CD14-positive monocyte (primary cell): ENCODE measurements around the gene EPHX1. TPM values are rescaled to one million over a fixed set of nuclear protein-coding genes. Genes with fewer than 3 reads are reported as not detected.

Experiments used
- DNase-seq, 3 donors: peaks; one replicate each; pipeline ENCODE4 v3.0.0-alpha.2; 2011 to 2022
- H2AFZ ChIP-seq: 2 replicates; pipeline ENCODE4 v1.6.0; 2012; ENCODE audit warnings: mild to moderate bottlenecking, low read depth, low read length, inconsistent platforms; ENCODE audit not compliant: insufficient read depth, poor library complexity, severe bottlenecking
- H3K27ac ChIP-seq, 2 donors: 1 replicate in 1 of 2; 2 replicates in 1 of 2; pipeline ENCODE4 v1.5.1; 2012 to 2013; ENCODE audit warnings: low read length in 2 of 2, control low read depth in 1 of 2, inconsistent platforms in 1 of 2, low read depth in 1 of 2, mild to moderate bottlenecking in 1 of 2
- H3K27me3 ChIP-seq, 2 donors: one replicate each; pipeline versions ENCODE4 v1.6.0 to v1.6.1; 2011 to 2013; ENCODE audit warnings: low read length in 2 of 2; ENCODE audit not compliant: control insufficient read depth in 2 of 2, insufficient read depth in 2 of 2
- H3K36me3 ChIP-seq, 2 donors: replicated peaks in 1 of 2; 1 replicate in 1 of 2; 2 replicates in 1 of 2; pipeline versions ENCODE4 v1.5.1 to v1.6.1; 2012 to 2013; ENCODE audit warnings: low read length in 2 of 2, control low read depth in 1 of 2, inconsistent platforms in 1 of 2, mild to moderate bottlenecking in 1 of 2; ENCODE audit not compliant: insufficient read depth in 2 of 2, control insufficient read depth in 1 of 2
- H3K4me1 ChIP-seq, 2 donors: 1 replicate in 1 of 2; 2 replicates in 1 of 2; pipeline versions ENCODE4 v1.5.1 to v1.6.1; 2012 to 2013; ENCODE audit warnings: low read length in 2 of 2, control low read depth in 1 of 2, inconsistent platforms in 1 of 2, mild to moderate bottlenecking in 1 of 2, moderate library complexity in 1 of 2; ENCODE audit not compliant: insufficient read depth in 2 of 2, control insufficient read depth in 1 of 2
- H3K4me2 ChIP-seq: replicated peaks from 2 replicates; pipeline ENCODE3; 2012; ENCODE audit warnings: low read length, moderate library complexity, mild to moderate bottlenecking; ENCODE audit not compliant: poor library complexity, severe bottlenecking; ENCODE audit errors: extremely low read depth
- H3K4me3 ChIP-seq, 3 experiments: fragments of 200-600 bp in 1 of 3; sonication (generic) in 1 of 3; replicated peaks in 1 of 3; 1 replicate in 2 of 3; 2 replicates in 1 of 3; pipeline ENCODE4 v1.5.1; 2011 to 2013; ENCODE audit warnings: low read length in 3 of 3, mild to moderate bottlenecking in 3 of 3, control low read depth in 2 of 3, low read depth in 2 of 3, inconsistent platforms in 1 of 3, moderate library complexity in 1 of 3
- H3K79me2 ChIP-seq: 2 replicates; pipeline ENCODE4 v1.6.0; 2012; ENCODE audit warnings: mild to moderate bottlenecking, control low read depth, inconsistent platforms, low read length, moderate library complexity; ENCODE audit not compliant: insufficient read depth
- H3K9ac ChIP-seq: 2 replicates; pipeline ENCODE4 v1.6.0; 2017; ENCODE audit warnings: low read length, mild to moderate bottlenecking; ENCODE audit not compliant: insufficient read depth, poor library complexity, severe bottlenecking
- H3K9me3 ChIP-seq, 2 donors: replicated peaks in 1 of 2; 1 replicate in 1 of 2; 2 replicates in 1 of 2; pipeline versions ENCODE4 v1.5.1 to v1.6.1; 2012 to 2013; ENCODE audit warnings: low read length in 2 of 2, control low read depth in 1 of 2; ENCODE audit not compliant: control insufficient read depth in 1 of 2, insufficient read depth in 1 of 2
- H4K20me1 ChIP-seq: 2 replicates; pipeline ENCODE4 v1.6.0; 2012; ENCODE audit warnings: mild to moderate bottlenecking, low read length, control low read depth, moderate library complexity; ENCODE audit not compliant: insufficient read depth
- H3K27ac Mint-ChIP-seq, 7 donors: one replicate each; pipeline ENCODE4 v1.8.0; 2020; ENCODE audit warnings: mild to moderate bottlenecking in 7 of 7, mixed read lengths in 7 of 7, moderate library complexity in 6 of 7, inconsistent platforms in 2 of 7
- H3K27me3 Mint-ChIP-seq, 3 donors: one replicate each; pipeline ENCODE4 v1.8.0; 2021 to 2022; ENCODE audit warnings: low read depth in 3 of 3, mild to moderate bottlenecking in 3 of 3, mixed read lengths in 3 of 3, moderate library complexity in 3 of 3, inconsistent platforms in 1 of 3
- H3K36me3 Mint-ChIP-seq, 2 donors: one replicate each; pipeline ENCODE4 v1.8.0; 2020; ENCODE audit warnings: mixed read lengths in 2 of 2, inconsistent platforms in 1 of 2, mild to moderate bottlenecking in 1 of 2
- H3K4me1 Mint-ChIP-seq: one replicate; pipeline ENCODE4 v1.8.0; 2020; ENCODE audit warnings: mild to moderate bottlenecking, mixed read lengths
- H3K4me3 Mint-ChIP-seq, 2 donors: one replicate each; pipeline ENCODE4 v1.8.0; 2020; ENCODE audit warnings: mild to moderate bottlenecking in 2 of 2, mixed read lengths in 2 of 2, moderate library complexity in 1 of 2
- H3K9me3 Mint-ChIP-seq, 7 donors: one replicate each; pipeline ENCODE4 v1.8.0; 2020 to 2022; ENCODE audit warnings: mixed read lengths in 7 of 7, mild to moderate bottlenecking in 6 of 7, moderate library complexity in 6 of 7, inconsistent platforms in 2 of 7
- WGBS: methylation state at CpG from one replicate; pipeline ENCODE4 v1.1.5; 2013; ENCODE audit warnings: missing lambda C conversion rate; ENCODE audit not compliant: insufficient coverage; 5-methylcytosine and 5-hydroxymethylcytosine counted together
- intact Hi-C, 2 donors: fragments of 100-400 bp; cut with micrococcal nuclease; formaldehyde crosslinking; loops; one replicate each; pipeline versions ENCODE4 v1.15.0 to v1.15.1; 2023
- polyA plus RNA-seq, 3 donors: library from polyadenylated mRNA; depleted of rRNA in 1 of 3; unstranded in 2 of 3; stranded (reverse) in 1 of 3; fragments of 300-500 nt in 2 of 3; fragments of >200 nt in 1 of 3; fragmentation: Illumina TruSeq in 2 of 3; gene quantifications; 1 replicate in 2 of 3; 2 replicates in 1 of 3; pipeline ENCODE4 v1.2.3, GENCODE V29; 2012 to 2021
- TF ChIP-seq, protein P1 (sequence below): fragments of 200-600 bp; IDR thresholded peaks from one replicate; pipeline ENCODE4 v1.8.0; 2022; ENCODE audit warnings: antibody characterized with exemption, mild to moderate bottlenecking

EPHX1 gene
- polyA plus RNA-seq, 3 donors = 4.6 to 23.8 (median 7.4) TPM

DNA sequence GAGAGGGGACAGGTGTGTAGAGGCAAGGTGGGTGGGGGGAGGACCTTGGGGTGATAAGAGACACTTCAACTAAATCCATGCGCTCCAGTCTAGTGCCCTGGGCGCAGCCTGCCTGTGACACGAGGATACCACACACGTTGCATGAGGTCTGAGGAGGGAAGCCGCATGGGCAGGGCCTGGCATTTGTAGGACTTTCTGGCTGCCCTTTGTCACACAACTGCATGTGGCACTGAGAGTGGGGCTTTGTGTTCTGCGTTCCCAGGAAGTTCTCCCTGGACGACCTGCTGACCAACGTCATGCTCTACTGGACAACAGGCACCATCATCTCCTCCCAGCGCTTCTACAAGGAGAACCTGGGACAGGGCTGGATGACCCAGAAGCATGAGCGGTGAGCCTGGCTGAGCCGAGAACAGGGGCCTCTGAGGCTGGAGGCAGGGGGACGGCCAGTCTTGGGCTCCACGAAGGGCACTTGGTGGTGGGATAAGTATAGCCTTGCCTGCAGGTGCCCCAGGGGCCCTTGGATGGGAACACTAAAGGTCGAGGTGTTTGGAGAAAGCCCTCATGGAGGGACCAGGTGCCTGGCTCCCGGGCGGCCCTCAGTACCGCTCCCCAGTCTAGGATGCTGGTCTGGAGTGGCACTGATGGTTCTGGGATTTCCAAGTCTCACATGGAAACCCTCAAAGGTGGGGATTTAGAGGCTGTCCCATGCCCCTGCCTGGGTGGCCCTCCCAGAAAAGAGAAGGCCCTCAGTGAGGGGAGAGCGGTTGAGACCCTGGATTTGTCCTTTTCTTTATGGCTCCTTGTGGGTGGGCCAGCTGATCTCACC is 34.5 kb downstream of the EPHX1 start:
- Mint-ChIP-seq H3K4me3 (no peak overlapping the region), H3K9me3 (no peaks in the 10 kb centered on the region), H3K27me3 (peaks cover 0 to 2% (median 0%) of the 10 kb centered on the region in 3 donors), H3K27ac (peak overlapping the region in 2 of 7 donors; percentile 4 to 50), H3K36me3 (peaks cover 32 to 64% of the 10 kb centered on the region in 2 donors), H3K4me1 (peaks cover 16% of the 10 kb centered on the region)
- peaks cover 13% of the 10 kb centered on the region in 2 donors for H3K4me1 ChIP-seq
- TF ChIP-seq, protein P1, sequence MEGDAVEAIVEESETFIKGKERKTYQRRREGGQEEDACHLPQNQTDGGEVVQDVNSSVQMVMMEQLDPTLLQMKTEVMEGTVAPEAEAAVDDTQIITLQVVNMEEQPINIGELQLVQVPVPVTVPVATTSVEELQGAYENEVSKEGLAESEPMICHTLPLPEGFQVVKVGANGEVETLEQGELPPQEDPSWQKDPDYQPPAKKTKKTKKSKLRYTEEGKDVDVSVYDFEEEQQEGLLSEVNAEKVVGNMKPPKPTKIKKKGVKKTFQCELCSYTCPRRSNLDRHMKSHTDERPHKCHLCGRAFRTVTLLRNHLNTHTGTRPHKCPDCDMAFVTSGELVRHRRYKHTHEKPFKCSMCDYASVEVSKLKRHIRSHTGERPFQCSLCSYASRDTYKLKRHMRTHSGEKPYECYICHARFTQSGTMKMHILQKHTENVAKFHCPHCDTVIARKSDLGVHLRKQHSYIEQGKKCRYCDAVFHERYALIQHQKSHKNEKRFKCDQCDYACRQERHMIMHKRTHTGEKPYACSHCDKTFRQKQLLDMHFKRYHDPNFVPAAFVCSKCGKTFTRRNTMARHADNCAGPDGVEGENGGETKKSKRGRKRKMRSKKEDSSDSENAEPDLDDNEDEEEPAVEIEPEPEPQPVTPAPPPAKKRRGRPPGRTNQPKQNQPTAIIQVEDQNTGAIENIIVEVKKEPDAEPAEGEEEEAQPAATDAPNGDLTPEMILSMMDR = no peak
- intact Hi-C loops = no loop called here
- no peaks in the 10 kb centered on the region for H4K20me1 ChIP-seq
- H2AFZ ChIP-seq = no peak overlapping the region
- no peaks in the 10 kb centered on the region for H3K79me2 ChIP-seq
- no peak overlapping the region for H3K9ac ChIP-seq
- peaks cover 20 to 42% of the 10 kb centered on the region in 2 donors for H3K36me3 ChIP-seq
- no peak for DNase-seq
- H3K27me3 ChIP-seq = no peaks in the 10 kb centered on the region
- no peak overlapping the region for H3K4me2 ChIP-seq
- H3K4me3 ChIP-seq = no peak overlapping the region
- H3K9me3 ChIP-seq = no peaks in the 10 kb centered on the region
- no peak overlapping the region for H3K27ac ChIP-seq
- 88% methylated on average over 12 of the region's 18 CpGs for WGBS

DNA sequence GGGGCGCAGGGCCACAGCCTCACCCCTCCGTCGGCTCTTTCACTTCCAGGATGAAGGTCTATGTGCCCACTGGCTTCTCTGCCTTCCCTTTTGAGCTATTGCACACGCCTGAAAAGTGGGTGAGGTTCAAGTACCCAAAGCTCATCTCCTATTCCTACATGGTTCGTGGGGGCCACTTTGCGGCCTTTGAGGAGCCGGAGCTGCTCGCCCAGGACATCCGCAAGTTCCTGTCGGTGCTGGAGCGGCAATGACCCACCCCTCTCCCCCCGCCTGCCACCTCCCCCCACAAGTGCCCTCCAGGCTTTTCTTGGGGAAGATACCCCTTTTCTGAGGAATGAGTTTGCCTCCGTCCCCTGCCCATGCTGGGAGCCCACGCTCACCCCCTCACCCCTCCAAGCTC is 35.2 kb downstream of the EPHX1 start:
- no peak overlapping the region for H3K27ac Mint-ChIP-seq
- Histone ChIP-seq H3K9me3 (no peaks in the 10 kb centered on the region), H3K27me3 (no peaks in the 10 kb centered on the region), H3K4me2 (no peak overlapping the region), H3K79me2 (no peaks in the 10 kb centered on the region), H3K4me1 (peaks cover 13% of the 10 kb centered on the region in 2 donors), H3K4me3 (no peak overlapping the region), H3K9ac (no peak overlapping the region), H3K36me3 (peaks cover 20 to 48% of the 10 kb centered on the region in 2 donors), H2AFZ (no peak overlapping the region), H3K27ac (no peak overlapping the region), H4K20me1 (no peaks in the 10 kb centered on the region)
- DNase-seq = no peak
- H3K36me3 Mint-ChIP-seq = peaks cover 35 to 68% of the 10 kb centered on the region in 2 donors
- H3K27me3 Mint-ChIP-seq = peaks cover 0 to 2% (median 0%) of the 10 kb centered on the region in 3 donors
- H3K4me3 Mint-ChIP-seq = peak overlapping the region in 1 of 2 donors; percentile 41
- intact Hi-C loops = no loop called here
- TF ChIP-seq, protein P1 = no peak
- no peaks in the 10 kb centered on the region for H3K9me3 Mint-ChIP-seq
- H3K4me1 Mint-ChIP-seq = peaks cover 22% of the 10 kb centered on the region
- WGBS = 96% methylated on average over 5 of the region's 14 CpGs
